ENCODE data around the gene NEK1.
"Not testable (repeated sequence)": the region's sequence is repeated elsewhere in the genome, so short reads cannot be mapped to it uniquely, and the experiment has no call there.

NEK1 gene

DNA sequence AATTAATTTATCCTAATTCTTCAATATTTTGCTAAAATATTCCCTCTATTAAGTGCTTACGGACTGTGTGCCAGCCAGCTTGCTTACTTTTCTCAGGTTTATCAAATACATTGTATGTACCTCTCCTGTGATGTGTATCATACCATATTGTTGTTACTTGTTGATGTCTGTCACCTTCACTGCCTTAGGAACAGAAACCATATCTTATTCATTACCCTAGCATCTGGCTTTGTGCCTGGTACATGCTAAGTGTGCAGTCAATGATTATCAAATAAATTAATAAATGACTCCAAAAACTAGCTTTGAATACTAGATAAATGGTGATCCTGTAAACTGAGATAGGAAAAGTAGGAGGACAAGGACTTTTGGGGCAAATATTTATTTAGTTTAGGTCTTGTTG, 14.9 kb upstream of the NEK1 start:
- DNase-seq, result no peak

DNA sequence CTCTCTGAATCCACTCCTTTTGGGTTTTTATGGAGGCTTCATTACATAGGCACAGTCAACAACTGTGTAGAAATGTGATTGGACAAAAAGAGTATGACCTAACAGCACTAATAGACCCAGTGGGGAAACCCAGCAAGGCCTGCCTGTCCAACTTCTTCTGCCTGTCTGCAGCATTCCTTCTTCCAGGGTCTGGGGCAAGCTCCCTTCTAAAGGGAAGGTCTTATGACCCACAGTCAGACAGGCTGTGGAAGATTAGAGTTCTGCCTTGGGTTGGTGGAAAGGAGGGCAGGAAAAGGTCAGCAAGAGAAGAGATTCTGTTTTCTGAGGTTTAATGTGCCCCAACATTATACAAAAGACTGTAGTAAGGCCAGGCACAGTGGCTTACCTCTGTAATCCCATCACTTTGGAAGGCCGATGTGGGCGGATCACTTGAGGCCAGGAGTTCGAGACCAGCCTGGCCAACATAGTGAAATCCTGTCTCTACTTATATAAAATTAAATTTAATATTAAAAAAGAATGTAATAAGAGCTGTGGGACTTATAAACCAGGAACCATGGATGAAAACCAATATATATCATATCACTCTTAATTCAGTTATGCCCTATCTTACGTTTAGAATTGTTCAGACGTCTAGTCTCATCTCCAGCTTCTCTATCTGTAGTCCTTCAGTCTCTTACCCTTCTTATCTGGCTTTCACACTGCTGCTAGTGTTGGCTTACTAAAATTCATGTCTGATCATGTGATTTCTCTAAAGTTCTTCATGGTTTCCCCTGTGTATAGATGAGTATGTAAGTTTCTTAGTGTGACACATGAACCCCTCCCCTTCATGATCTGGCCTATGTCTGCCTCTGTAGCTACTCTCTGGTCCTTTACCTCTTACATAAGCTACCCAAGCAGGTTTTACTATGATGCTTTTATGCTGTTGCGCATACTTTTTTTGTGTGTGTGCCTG, 14.2 kb upstream of the NEK1 start:
- DNase-seq, result no peak

GRCh38 chr4:169625886-169626285, 13.5 kb upstream of the NEK1 start:
- no peak for DNase-seq

- not testable (repeated sequence) for DNase-seq
Observed at GRCh38 chr4:169624012-169624411, 11.6 kb upstream of the NEK1 start.

GRCh38 chr4:169622566-169622965, 10.2 kb upstream of the NEK1 start:
- no peak for DNase-seq

- no peak for DNase-seq
Observed at GRCh38 chr4:169621731-169622492, 9.5 kb upstream of the NEK1 start.

DNA sequence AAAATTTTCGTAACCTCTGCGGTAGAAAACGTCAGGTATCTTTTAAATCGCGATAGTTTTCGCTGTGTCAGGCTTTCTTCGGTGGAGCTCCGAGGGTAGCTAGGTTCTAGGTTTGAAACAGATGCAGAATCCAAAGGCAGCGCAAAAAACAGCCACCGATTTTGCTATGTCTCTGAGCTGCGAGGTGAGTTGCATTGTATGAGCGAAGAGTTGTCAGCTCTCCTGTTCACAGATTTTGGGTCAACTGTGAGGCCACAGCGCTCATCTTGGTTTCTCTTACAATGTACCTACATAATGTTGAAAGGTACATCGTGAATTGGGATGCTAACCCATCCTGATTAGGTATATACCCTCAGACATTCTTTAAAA, 8.5 kb upstream of the NEK1 start:
- no peak for DNase-seq

GRCh38 chr4:169619958-169620879, 7.8 kb upstream of the NEK1 start, which contains the start of gene CLCN3:
TSS of gene CLCN3 (plus strand) at chr4:169620578. CDS start at chr4:169635929, 15,351 bp downstream.
- DNase-seq, result peak; percentile 99

DNA sequence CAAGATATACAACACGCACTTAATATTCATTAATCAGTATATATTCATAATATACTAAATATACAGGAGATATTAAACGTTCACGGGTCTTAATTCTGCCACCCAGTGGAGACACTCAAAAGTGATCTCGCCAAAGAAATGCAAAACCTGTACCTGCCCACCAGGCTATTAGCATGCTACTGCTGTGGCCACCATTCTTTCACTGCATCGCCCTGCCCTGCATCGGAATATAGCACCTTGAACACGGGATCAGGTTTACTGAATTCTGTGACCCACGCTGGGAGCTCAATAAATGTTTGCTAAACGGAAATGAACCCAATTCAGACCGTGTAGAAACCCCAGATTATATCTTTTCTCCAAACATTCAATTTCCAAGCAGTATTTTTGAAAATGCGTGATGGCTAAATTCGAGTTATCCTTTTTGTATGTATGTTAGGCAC, 7.2 kb upstream of the NEK1 start:
- no peak for DNase-seq

- no peak for DNase-seq
Observed at GRCh38 chr4:169618986-169619385, 6.6 kb upstream of the NEK1 start.

GRCh38 chr4:169618286-169618685, 5.9 kb upstream of the NEK1 start:
- DNase-seq, result no peak

GRCh38 chr4:169617306-169617705, 4.9 kb upstream of the NEK1 start:
- no peak for DNase-seq

- no peak for DNase-seq
Observed at GRCh38 chr4:169616846-169617245, 4.5 kb upstream of the NEK1 start.

- DNase-seq, result no peak
Observed at GRCh38 chr4:169615467-169616106, 3.2 kb upstream of the NEK1 start.

DNA sequence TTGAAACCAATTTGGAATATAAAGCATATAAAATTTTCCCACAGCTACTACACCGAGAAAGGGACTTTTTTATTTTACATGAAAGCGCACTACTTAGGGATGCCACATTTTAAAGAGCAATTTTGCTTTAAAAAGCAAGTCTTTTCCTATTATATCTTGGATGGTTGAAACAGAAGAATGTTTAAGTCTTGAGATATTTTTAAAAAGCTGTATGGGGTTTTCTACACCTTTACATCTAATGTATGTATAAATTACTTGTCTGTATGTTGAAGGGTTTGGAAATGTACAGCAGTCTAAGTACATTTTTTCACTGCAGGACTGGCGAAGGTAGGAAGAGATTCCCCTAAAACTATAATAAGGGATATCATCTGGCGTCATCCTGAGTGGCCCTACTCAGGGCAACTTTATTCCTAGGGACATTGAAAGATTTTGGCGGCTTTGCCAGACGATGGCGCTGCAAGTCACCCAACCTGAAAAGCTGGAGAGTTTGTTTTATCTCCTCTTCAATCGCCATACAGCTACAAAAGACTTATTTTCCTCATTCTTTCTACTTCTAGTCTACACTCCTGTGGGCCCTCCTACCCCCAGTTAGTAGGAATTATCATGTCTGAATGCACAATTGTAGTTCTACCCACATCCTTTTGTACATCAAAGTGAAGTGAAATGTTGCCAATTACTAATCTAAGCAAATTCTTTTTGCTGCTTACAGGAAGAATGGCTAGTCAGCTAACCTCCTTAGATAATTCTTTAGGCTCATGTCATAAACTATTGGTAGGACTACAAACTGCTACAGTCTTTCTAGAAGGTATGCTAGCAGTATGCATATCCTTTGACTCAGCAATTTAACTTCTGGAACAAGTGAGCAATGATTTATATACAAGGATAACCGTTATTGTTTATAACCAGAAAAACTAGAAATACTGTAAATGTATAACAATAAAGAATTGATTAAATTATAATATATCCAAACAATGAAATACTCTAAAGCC, 782 bp upstream of the NEK1 start:
- DNase-seq, result peak; percentile 83

GRCh38 chr4:169611157-169611556, 1.2 kb downstream of the NEK1 start:
- DNase-seq, result no peak

DNA sequence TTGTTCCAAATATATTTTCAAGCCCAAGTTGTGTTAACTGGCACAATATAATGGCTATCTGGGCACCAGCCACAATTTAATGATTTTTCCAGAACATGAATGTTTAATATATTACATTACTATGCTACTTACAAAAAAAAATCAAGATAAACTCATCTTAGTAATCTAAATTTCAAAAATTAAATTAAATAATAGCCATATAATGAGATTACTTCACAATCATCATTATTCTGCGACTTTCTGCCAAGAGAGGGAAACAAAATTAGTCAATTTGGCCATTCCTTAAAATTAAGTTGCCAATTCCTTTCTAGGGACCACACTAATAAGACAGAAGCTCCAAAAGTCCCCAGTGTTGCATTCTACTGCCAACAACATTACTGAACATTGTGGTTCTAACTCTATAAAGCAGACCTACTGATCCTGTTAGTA, 7.5 kb downstream of the NEK1 start:
- no peak for DNase-seq

DNA sequence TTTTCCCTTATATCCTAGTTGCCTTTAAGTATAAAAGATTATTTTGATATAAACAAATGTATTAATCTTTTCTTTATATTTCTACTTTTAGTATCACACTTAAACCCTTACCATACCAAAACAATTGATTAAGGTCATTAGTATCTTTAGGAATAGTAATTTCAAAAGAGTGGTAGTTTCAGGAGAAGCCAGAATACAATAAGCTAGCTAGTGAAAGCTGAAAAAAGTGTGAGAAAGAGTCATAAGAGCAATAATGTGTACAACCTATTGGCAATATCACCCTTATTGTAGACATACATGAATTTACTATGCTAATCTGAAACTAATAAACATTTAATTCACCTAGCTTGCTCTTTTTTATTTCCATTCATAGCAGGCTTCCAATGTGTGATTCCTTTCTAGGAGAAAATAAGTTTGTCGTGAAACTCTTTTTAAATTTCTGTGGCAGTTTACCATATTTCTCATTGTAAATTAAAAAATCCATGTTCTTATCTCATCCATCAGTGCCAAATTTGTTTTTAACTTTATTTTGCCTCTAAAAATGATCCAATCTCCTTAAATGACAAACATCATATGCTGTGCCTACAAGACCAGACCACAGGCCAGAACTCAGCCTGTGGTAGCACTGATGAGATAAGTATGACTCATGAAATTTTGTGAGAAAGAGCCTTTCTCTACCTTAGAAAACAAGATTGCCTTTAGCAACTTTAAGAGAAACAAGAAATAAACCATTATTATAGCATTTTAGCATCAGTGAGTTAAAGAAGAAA, 8.1 kb downstream of the NEK1 start:
- DNase-seq, result no peak

DNA sequence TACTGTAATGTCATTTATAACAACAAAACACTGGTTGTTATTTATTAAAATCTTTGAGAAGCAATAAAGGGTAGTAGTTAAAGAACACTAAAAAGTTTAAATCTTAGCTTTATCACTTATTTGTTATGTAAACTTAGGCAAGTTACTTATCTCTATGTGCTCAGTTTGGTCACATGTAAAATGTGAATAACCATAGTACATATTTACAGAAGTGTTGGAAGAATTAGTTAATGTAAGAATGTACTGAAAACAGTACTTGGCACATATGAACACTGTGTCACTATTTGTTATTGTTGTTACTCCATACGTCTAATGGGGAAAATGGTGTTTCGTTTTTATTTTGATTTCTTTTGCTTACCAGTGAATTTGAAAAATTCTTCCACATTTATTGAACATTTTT, 9.1 kb downstream of the NEK1 start:
- no peak for DNase-seq

Data from retina (tissue), 1 donor.